GM13977 (cell line): Measurements from ENCODE around the gene KRCC1.
"Not testable (repeated sequence)": the region's sequence is repeated elsewhere in the genome, so short reads cannot be mapped to it uniquely, and the experiment has no call there.

Experiments used
- DNase-seq: peaks from one replicate; pipeline ENCODE4 v3.0.0; 2012; ENCODE audit warnings: low spot score
- in situ Hi-C: fragments of 300-500 bp; cut with MboI; formaldehyde crosslinking; loops from one replicate; pipeline ENCODE4 v1.12.0; 2022; ENCODE audit warnings: low sequenced_read_pairs, low pct_unique_long_range_greater_than_20kb, mixed read lengths, inconsistent platforms; ENCODE audit not compliant: unreplicated experiment
- TF ChIP-seq, protein P1 (sequence below): IDR thresholded peaks from 2 replicates; pipeline ENCODE4 v1.5.1; 2012; ENCODE audit warnings: mild to moderate bottlenecking, control low read depth; ENCODE audit not compliant: insufficient read depth; ENCODE audit errors: extremely low read depth, missing control alignments

KRCC1 gene

DNA sequence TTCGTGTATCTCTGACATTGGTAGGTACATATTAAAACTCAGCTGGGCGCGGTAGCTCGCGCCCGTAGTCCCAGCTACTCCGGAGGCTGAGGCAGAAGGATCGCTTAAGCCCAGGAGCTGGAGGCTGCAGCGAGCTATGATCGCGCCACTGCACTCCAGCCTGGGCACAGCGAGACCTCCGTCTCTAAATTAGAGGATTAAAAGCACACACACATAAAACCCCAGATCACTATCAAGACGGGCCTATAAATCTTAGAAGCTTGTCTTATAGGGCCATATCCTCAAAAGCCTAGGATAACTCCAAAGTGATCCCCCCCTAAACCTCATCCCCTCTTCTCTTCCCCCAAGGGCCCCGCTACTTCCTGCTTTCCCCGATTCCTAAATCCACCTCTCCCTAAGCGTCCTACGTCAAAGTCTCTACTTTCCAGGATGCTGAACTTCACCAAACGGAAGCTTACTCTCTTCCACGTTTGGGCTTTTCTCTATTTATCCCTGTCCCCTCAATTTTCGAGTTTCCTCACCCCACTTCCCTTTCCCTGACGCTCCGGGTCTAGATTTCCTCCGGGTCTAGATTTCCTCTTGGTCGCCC lies 707 bp downstream of the KRCC1 start:
- no peak for DNase-seq
- in situ Hi-C loops: no loop called here

DNA sequence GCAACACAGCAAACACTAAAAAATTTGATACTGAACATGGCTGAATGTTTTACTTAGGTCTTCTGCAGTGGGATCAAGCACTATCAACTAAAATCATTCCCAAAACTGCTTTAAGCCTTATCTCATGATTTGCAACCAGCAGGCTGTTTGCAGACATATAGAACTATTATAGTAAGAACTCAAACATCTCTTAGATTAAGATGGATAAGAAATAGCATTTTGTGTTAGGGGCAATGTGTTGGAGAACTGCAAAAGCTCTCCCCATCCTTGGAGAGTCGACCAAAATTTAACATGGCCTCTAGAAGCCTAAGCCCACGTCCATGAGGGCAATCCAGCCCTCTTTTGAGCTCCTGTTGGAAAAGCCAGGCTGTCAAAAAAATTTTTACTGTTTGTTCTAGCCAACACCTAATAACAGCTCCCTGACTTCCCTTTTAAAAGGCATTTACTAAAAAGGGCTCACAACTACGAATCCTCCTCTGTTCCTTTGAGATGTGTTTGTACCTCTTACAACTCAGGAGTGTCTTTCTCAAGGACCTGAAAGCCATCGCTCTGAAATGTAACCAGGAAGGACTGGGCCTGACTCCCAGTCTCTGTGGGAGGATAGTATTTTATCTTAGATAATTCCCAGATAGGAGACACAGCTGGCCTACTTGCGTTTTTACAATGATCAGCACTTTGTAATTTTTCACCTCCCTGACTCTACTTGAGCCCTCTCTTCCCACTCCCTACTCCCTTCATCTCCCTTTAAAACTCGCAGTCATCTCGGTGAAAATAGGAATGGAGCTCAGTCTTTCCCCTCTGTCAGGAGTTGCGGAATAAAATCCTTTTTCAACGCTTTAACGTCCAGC lies 1.4 kb downstream of the KRCC1 start:
- TF ChIP-seq, protein P1, sequence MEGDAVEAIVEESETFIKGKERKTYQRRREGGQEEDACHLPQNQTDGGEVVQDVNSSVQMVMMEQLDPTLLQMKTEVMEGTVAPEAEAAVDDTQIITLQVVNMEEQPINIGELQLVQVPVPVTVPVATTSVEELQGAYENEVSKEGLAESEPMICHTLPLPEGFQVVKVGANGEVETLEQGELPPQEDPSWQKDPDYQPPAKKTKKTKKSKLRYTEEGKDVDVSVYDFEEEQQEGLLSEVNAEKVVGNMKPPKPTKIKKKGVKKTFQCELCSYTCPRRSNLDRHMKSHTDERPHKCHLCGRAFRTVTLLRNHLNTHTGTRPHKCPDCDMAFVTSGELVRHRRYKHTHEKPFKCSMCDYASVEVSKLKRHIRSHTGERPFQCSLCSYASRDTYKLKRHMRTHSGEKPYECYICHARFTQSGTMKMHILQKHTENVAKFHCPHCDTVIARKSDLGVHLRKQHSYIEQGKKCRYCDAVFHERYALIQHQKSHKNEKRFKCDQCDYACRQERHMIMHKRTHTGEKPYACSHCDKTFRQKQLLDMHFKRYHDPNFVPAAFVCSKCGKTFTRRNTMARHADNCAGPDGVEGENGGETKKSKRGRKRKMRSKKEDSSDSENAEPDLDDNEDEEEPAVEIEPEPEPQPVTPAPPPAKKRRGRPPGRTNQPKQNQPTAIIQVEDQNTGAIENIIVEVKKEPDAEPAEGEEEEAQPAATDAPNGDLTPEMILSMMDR: no peak
- in situ Hi-C loops: no loop called here
- DNase-seq: no peak

More for the DNA sequence above, 707 bp downstream of the KRCC1 start:
- TF ChIP-seq, protein P1: no peak

DNA sequence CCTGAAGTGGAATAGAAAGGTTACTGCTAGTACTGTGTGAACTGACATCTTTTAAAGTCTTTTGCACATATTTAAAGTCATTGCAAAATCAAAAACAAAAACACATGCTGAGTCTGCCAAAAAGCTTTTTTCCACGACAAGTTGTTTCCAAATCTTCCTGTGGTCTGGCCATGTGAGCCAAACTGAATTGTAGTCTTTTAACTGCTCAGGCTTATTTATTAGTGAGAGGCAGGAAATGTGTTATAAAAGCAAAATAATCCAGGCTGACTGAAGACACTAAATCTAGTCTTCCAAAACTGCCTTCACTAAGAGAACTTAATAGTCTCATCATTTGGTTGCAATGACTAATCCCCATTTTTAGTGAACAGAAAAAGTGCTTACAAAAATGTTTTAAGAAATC lies 2.3 kb downstream of the KRCC1 start:
- in situ Hi-C loops: no loop called here
- TF ChIP-seq, protein P1: no peak
- no peak for DNase-seq

DNA sequence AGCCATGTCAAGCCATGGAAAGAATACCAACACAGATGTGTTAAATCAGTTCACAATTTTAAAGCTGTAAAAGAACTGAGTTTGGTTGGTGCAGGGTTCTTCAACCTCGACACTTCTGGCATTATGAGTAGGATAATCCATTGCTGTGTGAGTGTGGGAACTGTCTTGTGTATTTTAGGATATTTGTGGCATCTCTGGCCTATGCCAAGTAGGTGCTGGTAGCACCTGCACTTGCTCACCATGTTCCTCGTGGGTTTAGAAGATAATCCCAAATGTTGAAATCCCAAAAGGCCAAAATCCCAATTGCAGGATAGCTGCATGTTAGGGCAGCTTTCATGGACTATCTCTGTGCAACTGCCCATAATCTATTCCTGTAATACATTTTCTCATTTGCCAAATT lies 3.8 kb downstream of the KRCC1 start:
- TF ChIP-seq, protein P1: no peak
- in situ Hi-C loops: no loop called here
- DNase-seq: no peak

DNA sequence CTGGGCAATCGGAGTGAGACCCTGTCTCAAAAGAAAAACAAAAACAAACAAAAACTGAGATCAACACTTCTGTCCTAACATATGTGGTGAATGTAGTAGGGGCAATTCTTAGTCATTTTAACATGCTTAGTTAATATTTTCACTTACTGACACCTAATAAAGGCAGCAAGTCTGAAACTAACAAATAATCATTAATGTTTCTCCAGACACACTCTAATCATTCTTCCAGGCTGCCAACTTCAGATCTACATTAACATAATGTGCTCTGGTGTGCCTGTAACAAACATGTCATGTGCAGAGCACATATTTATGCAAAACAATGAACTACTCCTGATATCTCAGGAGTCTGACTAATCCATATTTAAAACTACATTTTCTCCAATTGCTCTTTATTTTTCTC lies 6.0 kb downstream of the KRCC1 start:
- in situ Hi-C loops: no loop called here
- TF ChIP-seq, protein P1: no peak
- DNase-seq: no peak

DNA sequence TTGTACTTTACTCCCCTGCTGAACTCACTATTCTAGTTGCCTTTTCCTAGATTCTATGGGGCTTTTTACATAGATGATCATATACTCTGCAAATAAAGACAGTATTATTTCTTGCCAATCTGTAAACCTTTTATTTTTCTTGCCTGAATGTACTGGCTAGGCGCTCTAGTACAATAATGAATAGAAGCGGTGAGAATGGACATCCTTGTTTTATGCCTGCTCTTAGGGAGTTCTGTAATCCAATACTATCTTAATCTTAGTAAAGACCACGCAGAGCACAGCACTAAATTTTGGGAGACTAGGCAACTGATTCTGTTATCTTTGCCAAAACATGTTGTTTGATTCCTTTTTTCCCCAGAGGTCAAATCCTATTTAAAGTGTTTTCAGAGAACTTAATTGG lies 7.0 kb downstream of the KRCC1 start:
- no peak for DNase-seq
- TF ChIP-seq, protein P1: no peak
- in situ Hi-C loops: no loop called here

DNA sequence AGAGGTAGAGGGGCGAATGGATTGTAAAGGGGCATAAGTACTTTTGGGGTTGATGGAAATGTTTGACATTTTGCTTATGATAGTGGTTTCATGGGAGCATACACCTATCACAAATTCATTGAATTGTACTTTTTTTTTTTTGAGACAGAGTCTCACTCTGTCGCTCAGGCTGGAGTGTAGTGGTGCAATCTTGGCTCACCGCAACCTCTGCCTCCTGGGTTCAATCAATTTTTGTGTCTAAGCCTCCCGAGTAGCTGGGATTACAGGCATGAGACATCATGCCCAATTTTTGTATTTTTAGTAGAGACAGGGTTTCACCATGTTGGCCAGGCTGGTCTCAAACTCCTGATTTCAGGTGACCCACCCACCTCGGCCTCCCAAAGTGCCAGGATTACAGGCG lies 10.0 kb downstream of the KRCC1 start:
- in situ Hi-C loops, DNase-seq: not testable (repeated sequence)
